Measurements from ENCODE around the gene HIC2.
"Not testable (repeated sequence)": the region's sequence is repeated elsewhere in the genome, so short reads cannot be mapped to it uniquely, and the experiment has no call there.

The HIC2 gene

GRCh38 chr22:21438013-21438412, 20.8 kb downstream of the HIC2 start:
- H3K4me1 ChIP-seq (ENCODE audit: control insufficient read depth, insufficient read depth, low read length); POLR2A ChIA-PET; H3K27ac ChIP-seq (ENCODE audit: extremely low read depth, low read depth, low read length); H3K9me3 ChIP-seq (ENCODE audit: control insufficient read depth, insufficient read depth, low read depth, low read length); H3K4me3 ChIP-seq (ENCODE audit: low read depth, low read length); H3K36me3 ChIP-seq (ENCODE audit: control insufficient read depth in 2 of 2, insufficient read depth in 1 of 2, low read length in 2 of 2); CTCF ChIA-PET: not testable (repeated sequence)
- peak; percentile 80 for TF ChIP-seq EGR2 (tag by site-specific recombination; IDR thresholded peaks at IDR 0.05; ENCODE audit: low read depth)
- peak; percentile 73 for TF ChIP-seq ZFHX2 (tag by site-specific recombination; conservative IDR thresholded peaks at IDR 0.05)
- peak; percentile 19; the same call in 1 of the 2 replicates for TF ChIP-seq KLF1 (tag by site-specific recombination; IDR thresholded peaks at IDR 0.05)

GRCh38 chr22:21440018-21440636, 23.0 kb downstream of the HIC2 start:
- H3K4me1 ChIP-seq (ENCODE audit: control insufficient read depth, insufficient read depth, low read length); H3K27ac ChIP-seq (ENCODE audit: extremely low read depth, low read depth, low read length); H3K4me3 ChIP-seq (ENCODE audit: low read depth, low read length); H3K9me3 ChIP-seq (ENCODE audit: control insufficient read depth, insufficient read depth, low read depth, low read length); POLR2A ChIA-PET; CTCF ChIA-PET: not testable (repeated sequence)
- peaks cover 0 to 19% of the 10 kb centered on the region in 2 experiments; a peak in 1 of 3 replicates for H3K36me3 ChIP-seq (ENCODE audit: control insufficient read depth in 2 of 2, insufficient read depth in 1 of 2, low read length in 2 of 2)

- H3K27ac ChIP-seq (ENCODE audit: extremely low read depth, low read depth, low read length); H3K9me3 ChIP-seq (ENCODE audit: control insufficient read depth, insufficient read depth, low read depth, low read length); H3K4me1 ChIP-seq (ENCODE audit: control insufficient read depth, insufficient read depth, low read length); POLR2A ChIA-PET; H3K4me3 ChIP-seq (ENCODE audit: low read depth, low read length); CTCF ChIA-PET: not testable (repeated sequence)
- H3K36me3 ChIP-seq (ENCODE audit: control insufficient read depth in 2 of 2, insufficient read depth in 1 of 2, low read length in 2 of 2) = peaks cover 0 to 24% of the 10 kb centered on the region in 2 experiments; a peak in 1 of 3 replicates
Observed at GRCh38 chr22:21440676-21441075, 23.5 kb downstream of the HIC2 start.

- POLR2A ChIA-PET; H3K27ac ChIP-seq (ENCODE audit: extremely low read depth, low read depth, low read length); H3K9me3 ChIP-seq (ENCODE audit: control insufficient read depth, insufficient read depth, low read depth, low read length); H3K4me3 ChIP-seq (ENCODE audit: low read depth, low read length); H3K4me1 ChIP-seq (ENCODE audit: control insufficient read depth, insufficient read depth, low read length); CTCF ChIA-PET: not testable (repeated sequence)
- peaks cover 0 to 29% of the 10 kb centered on the region in 2 experiments; a peak in 1 of 3 replicates for H3K36me3 ChIP-seq (ENCODE audit: control insufficient read depth in 2 of 2, insufficient read depth in 1 of 2, low read length in 2 of 2)
Observed at GRCh38 chr22:21441170-21441569, 24.0 kb downstream of the HIC2 start.

GRCh38 chr22:21442123-21442522, 25.0 kb downstream of the HIC2 start:
- H3K36me3 ChIP-seq (ENCODE audit: control insufficient read depth in 2 of 2, insufficient read depth in 1 of 2, low read length in 2 of 2) = peaks cover 0 to 39% of the 10 kb centered on the region in 2 experiments; a peak in 1 of 3 replicates
- H3K4me3 ChIP-seq (ENCODE audit: low read depth, low read length); H3K4me1 ChIP-seq (ENCODE audit: control insufficient read depth, insufficient read depth, low read length); H3K27ac ChIP-seq (ENCODE audit: extremely low read depth, low read depth, low read length); POLR2A ChIA-PET; H3K9me3 ChIP-seq (ENCODE audit: control insufficient read depth, insufficient read depth, low read depth, low read length); CTCF ChIA-PET: not testable (repeated sequence)

- H3K9me3 ChIP-seq (ENCODE audit: control insufficient read depth, insufficient read depth, low read depth, low read length); H3K27ac ChIP-seq (ENCODE audit: extremely low read depth, low read depth, low read length); POLR2A ChIA-PET; CTCF ChIA-PET; H3K4me3 ChIP-seq (ENCODE audit: low read depth, low read length); H3K4me1 ChIP-seq (ENCODE audit: control insufficient read depth, insufficient read depth, low read length): not testable (repeated sequence)
- peaks cover 0 to 43% of the 10 kb centered on the region in 2 experiments; a peak in 1 of 3 replicates for H3K36me3 ChIP-seq (ENCODE audit: control insufficient read depth in 2 of 2, insufficient read depth in 1 of 2, low read length in 2 of 2)
Observed at GRCh38 chr22:21442646-21443045, 25.5 kb downstream of the HIC2 start.

- Histone ChIP-seq H3K4me1 (ENCODE audit: control insufficient read depth, insufficient read depth, low read length) (no peaks in the 10 kb centered on the region), H3K9me3 (ENCODE audit: control insufficient read depth, insufficient read depth, low read depth, low read length) (no peaks in the 10 kb centered on the region), H3K4me3 (ENCODE audit: low read depth, low read length) (no peak overlapping the region), H3K27ac (ENCODE audit: extremely low read depth, low read depth, low read length) (no peak overlapping the region), H3K36me3 (ENCODE audit: control insufficient read depth in 2 of 2, insufficient read depth in 1 of 2, low read length in 2 of 2) (peaks cover 0 to 47% of the 10 kb centered on the region in 2 experiments; a peak in 1 of 3 replicates)
- CTCF ChIA-PET = no interaction called here
- POLR2A ChIA-PET = no interaction called here
- TF ChIP-seq ZFP69B (tag by site-specific recombination; IDR thresholded peaks at IDR 0.05) (0 out of 2 replicates have a peak, but pooled peaks have one; percentile 42), ZSCAN18 (tag by site-specific recombination; IDR thresholded peaks at IDR 0.05) (no peak), GLIS1 (tag by site-specific recombination; IDR thresholded peaks at IDR 0.05) (peak; percentile 35; the same call in 1 of the 2 replicates), INSM2 (tag by site-specific recombination; IDR thresholded peaks at IDR 0.05) (no peak), ZSCAN16 (tag by site-specific recombination; IDR thresholded peaks at IDR 0.05) (no peak), ZNF404 (tag by site-specific recombination; IDR thresholded peaks at IDR 0.05) (no peak), ZNF398 (tag by site-specific recombination; IDR thresholded peaks at IDR 0.05) (no peak)
Observed at GRCh38 chr22:21443057-21443734, 26.0 kb downstream of the HIC2 start.

Measured in HEK293 (cell line).